T-helper 2 cell treated with Interferon-gamma antibody and Interleukin-4, amounts not matched to agents 5 μg/mL and 100 μg/mL, for 36 hours (primary cell): Measurements from ENCODE around the gene SLC8A1.

ENCODE experiments used
- DNase-seq: peaks from one replicate; pipeline ENCODE4 v3.0.0; 2021; ENCODE audit warnings: low spot score
- H3K27ac Mint-ChIP-seq: one replicate; pipeline ENCODE4 v1.8.0; 2021; ENCODE audit warnings: mild to moderate bottlenecking, mixed read lengths
- H3K27me3 Mint-ChIP-seq: one replicate; pipeline ENCODE4 v1.8.0; 2021; ENCODE audit warnings: low read depth, mixed read lengths
- H3K36me3 Mint-ChIP-seq: one replicate; pipeline ENCODE4 v1.8.0; 2021; ENCODE audit warnings: low read depth, mixed read lengths
- H3K4me1 Mint-ChIP-seq: one replicate; pipeline ENCODE4 v1.8.0; 2021; ENCODE audit warnings: low read depth, mixed read lengths
- H3K4me3 Mint-ChIP-seq: one replicate; pipeline ENCODE4 v1.8.0; 2022; ENCODE audit warnings: mild to moderate bottlenecking, moderate library complexity, mixed read lengths
- H3K9me3 Mint-ChIP-seq: one replicate; pipeline ENCODE4 v1.8.0; 2021; ENCODE audit warnings: mixed read lengths

Gene SLC8A1

DNA sequence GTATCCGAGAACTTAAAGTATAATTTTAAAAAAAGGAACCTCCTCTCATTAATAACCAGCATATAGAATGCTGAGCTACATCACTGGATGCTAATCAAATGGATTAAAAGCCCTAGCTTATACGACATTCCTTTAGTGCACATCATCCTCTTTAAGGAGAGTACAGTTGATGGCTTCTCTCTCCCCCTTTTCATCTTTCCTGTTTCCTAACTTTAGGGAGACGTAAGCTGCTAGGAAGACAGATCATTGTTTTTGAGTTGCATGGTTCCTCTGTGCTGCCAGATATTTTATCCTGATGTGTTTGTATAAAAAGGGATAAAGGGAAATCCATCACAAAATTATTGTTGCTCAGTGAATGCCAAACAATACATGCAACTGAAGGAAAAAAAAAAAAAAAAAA lies 94.2 kb downstream of the SLC8A1 start:
- no peak overlapping the region for H3K4me3 Mint-ChIP-seq
- no peak overlapping the region for H3K27ac Mint-ChIP-seq
- H3K4me1 Mint-ChIP-seq = no peaks in the 10 kb centered on the region
- H3K27me3 Mint-ChIP-seq = no peaks in the 10 kb centered on the region
- no peak for DNase-seq
- H3K36me3 Mint-ChIP-seq = no peaks in the 10 kb centered on the region
- no peaks in the 10 kb centered on the region for H3K9me3 Mint-ChIP-seq

DNA sequence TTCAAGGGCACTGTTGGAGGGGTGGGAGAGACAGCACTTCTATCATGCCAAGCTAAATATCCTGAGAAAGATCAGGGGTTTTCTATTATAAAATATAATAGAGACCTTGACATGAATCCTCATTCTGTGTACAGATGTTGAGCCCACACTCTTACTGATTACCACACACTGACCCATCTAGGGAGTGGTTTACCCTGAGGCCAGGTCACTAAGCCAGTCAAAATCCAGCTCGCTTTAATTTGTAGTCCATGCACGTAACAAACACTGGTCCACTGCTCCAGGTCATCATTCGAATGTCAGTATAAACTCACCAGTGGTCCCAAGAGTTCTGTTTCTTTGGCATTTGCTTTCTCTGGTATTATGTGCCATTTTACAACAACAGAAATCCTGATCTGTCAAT lies 96.4 kb downstream of the SLC8A1 start:
- H3K4me3 Mint-ChIP-seq = no peak overlapping the region
- no peak overlapping the region for H3K27ac Mint-ChIP-seq
- H3K4me1 Mint-ChIP-seq = no peaks in the 10 kb centered on the region
- no peak for DNase-seq
- H3K9me3 Mint-ChIP-seq = no peaks in the 10 kb centered on the region
- no peaks in the 10 kb centered on the region for H3K27me3 Mint-ChIP-seq
- H3K36me3 Mint-ChIP-seq = no peaks in the 10 kb centered on the region

DNA sequence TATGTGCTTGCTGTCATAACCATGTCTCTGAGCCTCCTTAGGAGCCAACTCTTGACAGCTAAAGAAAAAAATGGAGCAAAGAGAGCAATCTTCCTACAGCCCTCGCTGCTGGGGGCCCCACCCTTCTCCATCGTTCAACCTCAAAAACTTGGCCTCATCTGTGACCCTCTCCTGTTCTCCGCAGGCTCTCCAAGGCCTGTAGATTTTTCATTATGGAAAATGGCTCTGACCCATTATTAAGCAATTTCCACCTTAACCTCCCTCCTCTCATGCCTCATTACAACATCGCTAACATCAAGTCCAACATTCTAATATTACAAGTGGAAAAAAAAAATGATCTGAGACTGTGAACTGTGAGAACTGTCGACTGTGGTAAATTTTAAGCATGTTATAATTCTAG lies 98.7 kb downstream of the SLC8A1 start:
- H3K27ac Mint-ChIP-seq = no peak overlapping the region
- DNase-seq = no peak
- no peak overlapping the region for H3K4me3 Mint-ChIP-seq
- H3K27me3 Mint-ChIP-seq = no peaks in the 10 kb centered on the region
- H3K9me3 Mint-ChIP-seq = no peaks in the 10 kb centered on the region
- no peaks in the 10 kb centered on the region for H3K4me1 Mint-ChIP-seq
- H3K36me3 Mint-ChIP-seq = no peaks in the 10 kb centered on the region

DNA sequence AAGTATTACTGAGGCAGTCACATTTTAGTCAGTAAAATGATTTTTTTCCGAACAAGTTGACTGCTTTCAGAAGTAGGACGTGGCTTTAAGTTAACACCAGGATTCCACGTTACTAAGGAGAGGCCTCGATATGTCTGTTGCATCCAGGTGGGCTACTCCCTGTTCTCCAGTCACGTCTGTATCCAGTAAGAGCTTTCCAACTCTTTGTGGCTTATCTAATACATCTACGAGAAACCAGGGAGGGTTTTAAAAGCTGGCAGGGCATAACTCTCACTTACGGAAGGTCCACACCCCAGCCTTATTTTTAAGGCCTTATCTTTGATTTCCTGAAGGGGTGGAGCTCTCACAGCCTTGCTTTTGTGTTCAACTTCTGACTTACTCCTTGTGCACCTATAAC lies 99.2 kb downstream of the SLC8A1 start:
- Mint-ChIP-seq H3K36me3 (no peaks in the 10 kb centered on the region), H3K27me3 (no peaks in the 10 kb centered on the region), H3K4me3 (no peak overlapping the region), H3K27ac (no peak overlapping the region), H3K9me3 (no peaks in the 10 kb centered on the region), H3K4me1 (no peaks in the 10 kb centered on the region)
- DNase-seq = no peak

DNA sequence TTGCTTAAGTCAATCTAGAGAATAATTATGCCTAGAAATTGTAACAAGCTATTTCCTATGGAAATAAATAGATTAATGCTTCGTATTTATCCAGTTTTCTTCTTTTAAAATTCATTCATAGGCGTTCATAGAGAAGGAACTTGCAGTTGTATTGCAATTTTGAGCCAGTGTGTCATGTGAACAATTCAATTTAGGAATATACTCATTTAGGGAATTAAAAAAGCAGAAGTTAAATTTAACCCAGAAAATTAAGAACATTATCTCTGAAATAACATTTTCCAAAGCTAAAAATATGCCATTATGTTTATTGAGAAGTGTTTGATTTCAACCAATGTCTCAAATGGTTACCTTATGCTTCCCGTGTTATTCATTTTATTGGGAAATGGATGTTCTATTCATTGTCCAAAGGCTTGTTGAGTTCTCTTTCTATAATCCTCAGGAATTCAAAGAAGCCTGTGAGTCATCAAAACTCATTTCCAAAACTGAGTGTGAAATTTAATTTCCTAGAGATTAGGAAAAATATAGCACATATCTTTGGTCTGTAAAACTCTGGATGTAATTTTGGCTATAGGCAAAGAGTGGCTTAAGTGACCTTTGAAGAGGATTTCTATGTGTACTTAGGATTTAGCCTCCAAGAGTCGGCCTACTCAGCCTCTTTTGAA lies 99.7 kb downstream of the SLC8A1 start:
- Mint-ChIP-seq H3K9me3 (no peaks in the 10 kb centered on the region), H3K4me3 (no peak overlapping the region), H3K36me3 (no peaks in the 10 kb centered on the region), H3K27me3 (no peaks in the 10 kb centered on the region), H3K4me1 (no peaks in the 10 kb centered on the region), H3K27ac (no peak overlapping the region)
- no peak for DNase-seq

DNA sequence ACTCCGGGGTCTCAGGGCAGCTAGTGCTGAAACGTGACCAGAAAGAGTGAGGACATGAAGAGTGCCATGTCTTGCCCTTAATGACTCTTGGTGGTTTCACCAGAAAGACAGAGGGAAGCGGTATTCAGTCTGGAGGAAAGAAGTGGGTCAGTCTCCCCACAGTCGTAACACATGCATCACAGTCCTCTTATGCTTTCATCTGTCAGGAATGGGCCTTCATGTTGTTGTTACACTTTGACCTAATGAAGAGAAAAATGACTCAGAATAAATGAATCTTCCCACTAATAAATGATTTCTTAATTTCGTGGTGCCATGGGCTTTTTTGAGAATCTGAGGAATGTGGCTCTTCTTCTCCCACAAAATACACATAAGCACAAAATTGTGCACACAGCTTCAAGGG lies 103.2 kb downstream of the SLC8A1 start:
- no peaks in the 10 kb centered on the region for H3K36me3 Mint-ChIP-seq
- H3K27ac Mint-ChIP-seq = no peak overlapping the region
- H3K27me3 Mint-ChIP-seq = peaks cover 2% of the 10 kb centered on the region
- no peaks in the 10 kb centered on the region for H3K9me3 Mint-ChIP-seq
- no peak for DNase-seq
- H3K4me1 Mint-ChIP-seq = peaks cover 3% of the 10 kb centered on the region
- H3K4me3 Mint-ChIP-seq = no peak overlapping the region

DNA sequence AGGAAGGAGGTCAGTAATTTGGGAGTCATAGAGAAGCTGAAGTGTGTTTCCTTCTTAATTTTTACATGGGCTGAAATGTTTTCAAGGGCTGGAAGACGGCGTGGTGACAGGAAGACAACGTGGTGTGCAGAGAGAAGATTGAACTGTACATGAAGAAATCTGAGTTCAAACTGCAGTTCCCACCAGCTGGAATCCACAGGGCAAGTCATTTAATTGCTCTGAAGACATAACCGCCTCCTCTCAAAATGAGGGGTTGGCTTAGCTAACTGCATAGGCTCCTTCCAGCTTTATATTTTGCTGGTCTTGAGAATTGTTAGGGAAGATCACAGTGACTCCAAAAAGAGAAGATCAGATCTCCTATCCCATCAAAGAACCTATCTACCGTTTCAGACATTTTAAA lies 103.9 kb downstream of the SLC8A1 start:
- peaks cover 3% of the 10 kb centered on the region for H3K4me1 Mint-ChIP-seq
- no peak overlapping the region for H3K27ac Mint-ChIP-seq
- H3K9me3 Mint-ChIP-seq = no peaks in the 10 kb centered on the region
- no peak overlapping the region for H3K4me3 Mint-ChIP-seq
- no peak for DNase-seq
- H3K27me3 Mint-ChIP-seq = peaks cover 2% of the 10 kb centered on the region
- no peaks in the 10 kb centered on the region for H3K36me3 Mint-ChIP-seq

DNA sequence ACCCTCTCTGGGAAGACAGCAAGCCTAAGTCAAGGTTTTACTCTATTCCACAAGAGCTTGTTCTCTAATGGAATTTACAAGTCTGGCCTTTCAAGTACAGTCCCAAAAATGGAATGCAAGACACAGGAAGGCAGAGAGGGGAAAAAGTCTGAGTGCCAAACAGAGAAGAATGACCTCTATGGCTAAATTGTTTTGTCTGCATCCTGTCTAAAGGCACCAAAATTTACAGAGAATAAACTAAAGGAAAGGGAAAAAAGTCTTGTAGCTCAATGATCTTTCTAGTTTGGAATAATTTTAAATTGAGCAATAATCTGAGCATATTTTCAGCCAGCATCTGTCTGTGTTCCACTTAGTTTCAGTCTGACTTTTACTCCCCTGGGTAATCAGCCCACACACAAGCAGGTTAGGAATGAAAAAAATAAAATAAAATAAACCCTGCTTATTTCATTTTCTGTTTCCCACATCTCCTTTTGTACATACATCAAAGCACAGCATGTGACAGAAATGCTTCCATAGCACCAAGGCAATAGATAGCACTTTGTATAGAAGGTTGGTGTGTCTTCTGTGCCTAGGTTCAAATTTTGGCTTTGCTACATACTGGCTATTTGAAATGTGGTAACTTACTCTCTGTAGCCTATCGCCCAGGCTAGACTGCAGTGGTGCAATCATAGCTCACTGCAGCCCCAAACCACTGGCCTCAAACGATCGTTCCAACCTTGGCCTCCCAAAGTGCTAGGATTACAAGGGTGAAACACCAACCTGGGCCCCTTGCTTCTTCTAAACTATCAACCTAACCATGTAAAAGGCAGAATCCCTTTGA lies 105.1 kb downstream of the SLC8A1 start:
- Mint-ChIP-seq H3K36me3 (no peaks in the 10 kb centered on the region), H3K9me3 (no peaks in the 10 kb centered on the region), H3K4me1 (peaks cover 3% of the 10 kb centered on the region), H3K27ac (no peak overlapping the region), H3K4me3 (no peak overlapping the region), H3K27me3 (peaks cover 2% of the 10 kb centered on the region)
- no peak for DNase-seq

DNA sequence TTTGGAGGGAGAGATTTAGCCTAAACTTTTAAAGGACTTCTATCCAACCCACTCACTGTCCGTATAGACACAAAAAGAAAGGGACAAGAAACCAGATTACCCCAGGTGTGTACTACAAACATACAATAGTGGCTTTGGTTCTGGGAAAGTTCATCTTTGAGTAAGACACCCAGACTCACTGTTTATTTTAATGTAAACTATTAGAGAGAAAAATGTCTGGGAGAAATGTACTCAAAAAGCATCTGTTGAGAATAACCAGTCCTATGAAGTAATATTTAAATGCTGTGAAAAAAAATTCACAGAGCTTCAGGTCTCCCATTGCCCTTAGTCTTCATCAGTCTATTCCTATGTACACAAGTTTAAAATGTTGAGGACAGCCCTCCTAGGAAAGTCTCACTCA lies 107.5 kb downstream of the SLC8A1 start:
- DNase-seq = no peak
- Mint-ChIP-seq H3K4me1 (peaks cover 3% of the 10 kb centered on the region), H3K27me3 (peaks cover 2% of the 10 kb centered on the region), H3K36me3 (no peaks in the 10 kb centered on the region), H3K27ac (no peak overlapping the region), H3K9me3 (no peaks in the 10 kb centered on the region), H3K4me3 (no peak overlapping the region)

DNA sequence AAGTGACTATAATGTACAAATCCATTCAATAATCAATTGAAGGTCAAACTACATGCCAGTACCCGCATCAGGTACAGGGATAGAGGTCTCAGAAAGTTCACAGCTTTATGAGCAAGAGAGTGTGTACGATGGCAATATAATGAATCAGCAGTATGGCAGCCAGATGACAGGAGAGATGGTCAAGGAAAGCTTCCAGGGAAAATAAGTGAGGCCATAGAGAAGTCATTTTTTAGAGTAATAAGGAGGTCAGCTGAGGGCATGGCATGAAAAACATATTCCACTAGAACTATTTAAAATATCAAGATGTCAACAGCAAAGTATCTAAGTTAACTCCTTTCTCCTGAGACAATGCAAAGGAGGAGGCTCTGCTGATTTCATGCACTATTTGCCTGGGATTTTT lies 108.0 kb downstream of the SLC8A1 start:
- peaks cover 2% of the 10 kb centered on the region for H3K27me3 Mint-ChIP-seq
- H3K4me3 Mint-ChIP-seq = no peak overlapping the region
- peaks cover 3% of the 10 kb centered on the region for H3K4me1 Mint-ChIP-seq
- DNase-seq = no peak
- no peaks in the 10 kb centered on the region for H3K9me3 Mint-ChIP-seq
- no peak overlapping the region for H3K27ac Mint-ChIP-seq
- H3K36me3 Mint-ChIP-seq = no peaks in the 10 kb centered on the region

DNA sequence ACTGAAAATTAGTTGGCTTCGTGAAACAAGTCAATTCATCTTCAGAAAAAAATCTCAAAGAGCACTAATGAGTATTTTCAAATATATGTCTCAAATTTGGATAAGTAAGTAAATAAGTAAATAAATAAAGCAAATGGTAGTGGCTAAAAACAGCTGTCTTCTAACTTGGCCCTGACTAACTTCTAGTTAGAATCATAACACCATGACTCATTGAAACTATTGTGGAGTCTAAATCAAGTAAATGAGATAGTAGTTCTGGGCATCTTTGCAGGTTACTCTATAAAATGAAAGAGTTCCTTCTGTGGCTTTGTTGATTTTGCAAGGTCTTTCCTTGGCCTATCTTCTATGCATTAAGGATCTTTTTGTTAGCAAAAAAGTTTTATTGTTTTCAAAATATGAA lies 110.7 kb downstream of the SLC8A1 start:
- no peak for DNase-seq
- peaks cover 2% of the 10 kb centered on the region for H3K27me3 Mint-ChIP-seq
- no peaks in the 10 kb centered on the region for H3K4me1 Mint-ChIP-seq
- H3K9me3 Mint-ChIP-seq = no peaks in the 10 kb centered on the region
- H3K4me3 Mint-ChIP-seq = no peak overlapping the region
- H3K36me3 Mint-ChIP-seq = no peaks in the 10 kb centered on the region
- no peak overlapping the region for H3K27ac Mint-ChIP-seq

DNA sequence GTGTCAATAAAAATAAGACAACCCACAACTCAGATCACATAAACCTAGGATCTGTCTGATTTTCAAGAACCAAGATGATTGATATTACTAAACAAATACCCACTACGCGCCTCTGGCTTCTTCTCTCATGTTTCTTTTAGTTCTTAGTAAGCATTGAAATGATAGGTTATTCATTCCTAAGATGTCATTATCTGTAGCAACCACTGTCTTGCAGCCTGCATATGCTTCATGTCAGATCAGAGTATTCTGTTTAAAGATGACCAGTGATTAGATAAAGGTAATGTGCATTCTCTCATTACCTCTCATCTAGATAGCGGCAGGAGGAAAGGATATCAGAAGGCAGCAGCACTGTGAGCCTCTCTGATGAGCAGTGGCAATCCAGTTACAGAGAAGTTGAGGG lies 112.9 kb downstream of the SLC8A1 start:
- Mint-ChIP-seq H3K4me3 (no peak overlapping the region), H3K9me3 (no peaks in the 10 kb centered on the region), H3K27me3 (peaks cover 2% of the 10 kb centered on the region), H3K27ac (no peak overlapping the region), H3K4me1 (no peaks in the 10 kb centered on the region), H3K36me3 (no peaks in the 10 kb centered on the region)
- no peak for DNase-seq

DNA sequence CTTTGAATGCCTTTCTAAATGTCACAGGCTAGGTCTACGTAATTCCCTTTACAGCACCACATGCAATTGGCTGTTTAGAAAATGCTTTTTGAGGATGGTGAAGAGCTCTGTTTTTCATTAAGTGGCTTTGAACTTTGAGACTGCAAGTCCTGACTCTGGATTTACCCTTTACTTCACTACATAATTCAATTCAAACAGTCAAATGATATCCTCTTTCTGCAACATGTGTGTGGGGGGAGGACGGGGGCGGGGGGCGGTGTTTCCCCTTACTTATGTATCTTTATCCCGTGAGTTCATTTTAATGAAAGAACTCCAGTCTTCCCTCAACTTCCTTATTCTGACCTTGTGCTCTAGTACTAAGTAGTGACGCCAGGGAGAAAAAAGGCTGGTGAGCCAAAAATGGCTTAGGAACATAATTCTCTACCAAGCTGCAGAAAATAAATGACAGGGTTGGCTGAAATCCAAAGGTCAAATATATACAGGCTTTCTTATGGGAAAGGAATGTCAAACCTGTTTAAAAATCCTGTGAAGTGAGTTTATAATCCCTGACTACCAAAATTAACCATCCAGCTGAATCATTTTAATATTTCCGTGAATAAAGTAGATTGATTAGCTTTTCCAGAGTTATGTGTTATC lies 119.6 kb downstream of the SLC8A1 start:
- Mint-ChIP-seq H3K4me1 (no peaks in the 10 kb centered on the region), H3K9me3 (no peaks in the 10 kb centered on the region), H3K27ac (no peak overlapping the region), H3K4me3 (no peak overlapping the region), H3K27me3 (no peaks in the 10 kb centered on the region), H3K36me3 (no peaks in the 10 kb centered on the region)
- DNase-seq = no peak

DNA sequence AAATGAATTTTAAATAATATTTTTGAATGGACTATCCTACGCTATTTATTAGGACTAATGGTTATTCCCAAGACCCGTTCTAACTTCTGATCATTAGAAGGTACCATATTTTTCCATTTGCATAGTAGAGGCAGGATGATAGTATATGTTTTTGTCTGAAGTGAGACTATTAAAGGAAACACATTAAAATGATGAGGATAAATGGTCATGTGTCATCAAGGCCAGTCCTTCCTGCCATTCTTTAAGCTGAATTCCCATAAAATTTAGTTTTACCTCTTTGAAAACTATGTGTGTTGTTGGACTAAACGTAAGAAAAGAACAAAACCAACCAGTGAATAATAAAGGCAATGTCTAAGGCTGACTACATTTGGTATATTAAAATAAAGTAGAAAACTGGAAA lies 121.8 kb downstream of the SLC8A1 start:
- no peaks in the 10 kb centered on the region for H3K27me3 Mint-ChIP-seq
- H3K4me1 Mint-ChIP-seq = no peaks in the 10 kb centered on the region
- H3K9me3 Mint-ChIP-seq = no peaks in the 10 kb centered on the region
- no peak for DNase-seq
- H3K27ac Mint-ChIP-seq = no peak overlapping the region
- H3K36me3 Mint-ChIP-seq = no peaks in the 10 kb centered on the region
- H3K4me3 Mint-ChIP-seq = no peak overlapping the region
